H1 (cell line): ENCODE data around the gene MNAT1. TPM values are rescaled to one million over a fixed set of nuclear protein-coding genes. Genes with fewer than 3 reads are reported as not detected.

Source experiments
- CTCF ChIA-PET: fragments of 300-600 bp; sonication (Branson Sonifier 250); formaldehyde crosslinking; loops from one replicate; lab custom pipeline; 2021; ENCODE audit not compliant: partially characterized antibody; lab: Charles Lee
- POLR2A ChIA-PET: fragments of 300-600 bp; sonication (Branson Sonifier 250); formaldehyde crosslinking; loops from one replicate; lab custom pipeline; 2021; ENCODE audit warnings: inconsistent platforms; ENCODE audit not compliant: partially characterized antibody; lab: Charles Lee
- DNase-seq, 2 experiments: peaks; one replicate each; pipeline versions ENCODE4 v3.0.0 to v3.0.0-alpha.2; 2010 to 2022; ENCODE audit warnings: low spot score in 2 of 2, low read depth in 1 of 2, mixed read lengths in 1 of 2
- FAIRE-seq: peaks from 2 replicates; lab custom pipeline; 2011; peaks lifted over from hg19 to GRCh38; lab: Jason Lieb, UNC
- H2AFZ ChIP-seq: 2 replicates; pipeline ENCODE4 v1.8.1; 2012; ENCODE audit warnings: low read length, inconsistent platforms
- H2AK5ac ChIP-seq: 2 replicates; pipeline ENCODE4 v1.6.1; 2013; ENCODE audit warnings: low read depth, low read length
- H2BK120ac ChIP-seq: replicated peaks from 2 replicates; pipeline ENCODE3; 2013; ENCODE audit warnings: low read depth, low read length, inconsistent platforms
- H2BK12ac ChIP-seq: 2 replicates; pipeline ENCODE4 v1.6.1; 2013; ENCODE audit warnings: low read depth, low read length
- H2BK15ac ChIP-seq: 2 replicates; pipeline ENCODE4 v1.6.1; 2013; ENCODE audit warnings: low read length
- H2BK20ac ChIP-seq: 2 replicates; pipeline ENCODE4 v1.6.1; 2013; ENCODE audit warnings: low read length
- H2BK5ac ChIP-seq: 2 replicates; pipeline ENCODE4 v1.6.1; 2013; ENCODE audit warnings: low read depth, low read length
- H3K14ac ChIP-seq: 2 replicates; pipeline ENCODE4 v1.6.1; 2013; ENCODE audit warnings: inconsistent platforms; ENCODE audit not compliant: insufficient read length
- H3K18ac ChIP-seq: 2 replicates; pipeline ENCODE4 v1.6.1; 2013; ENCODE audit warnings: low read length; ENCODE audit errors: extremely low read depth
- H3K23ac ChIP-seq: 2 replicates; pipeline ENCODE4 v1.6.1; 2013; ENCODE audit warnings: inconsistent platforms; ENCODE audit not compliant: insufficient read length
- H3K23me2 ChIP-seq: 2 replicates; pipeline ENCODE4 v1.6.1; 2013; ENCODE audit warnings: low read depth, low read length
- H3K27ac ChIP-seq: 2 replicates; pipeline ENCODE4 v1.6.1; 2011; ENCODE audit warnings: low read depth, low read length, inconsistent platforms
- H3K27me3 ChIP-seq, 4 experiments: replicated peaks in 1 of 4; 1 replicate in 1 of 4; 2 replicates in 3 of 4; pipeline versions ENCODE4 v1.6.1 to v1.8.1; 2011 to 2013; ENCODE audit warnings: low read length in 3 of 4, mild to moderate bottlenecking in 3 of 4, inconsistent platforms in 2 of 4, mixed read lengths in 2 of 4, moderate library complexity in 1 of 4; ENCODE audit not compliant: control insufficient read depth in 3 of 4, insufficient read depth in 3 of 4; ENCODE audit errors: extremely low read depth in 1 of 4
- H3K36me3 ChIP-seq, 4 experiments: 2 replicates each; pipeline versions ENCODE4 v1.6.1 to v1.8.1; 2011 to 2013; ENCODE audit warnings: mild to moderate bottlenecking in 4 of 4, low read length in 3 of 4, moderate library complexity in 2 of 4, control low read depth in 1 of 4, inconsistent platforms in 1 of 4; ENCODE audit not compliant: insufficient read depth in 4 of 4, control insufficient read depth in 2 of 4
- H3K4ac ChIP-seq: replicated peaks from 2 replicates; pipeline ENCODE3; 2013; ENCODE audit warnings: low read length, low read depth, mixed read lengths, inconsistent platforms; ENCODE audit not compliant: insufficient read length
- H3K4me1 ChIP-seq, 4 experiments: replicated peaks in 1 of 4; 1 replicate in 1 of 4; 2 replicates in 3 of 4; pipeline versions ENCODE4 v1.6.1 to v1.8.1; 2011 to 2013; ENCODE audit warnings: low read length in 3 of 4, inconsistent platforms in 2 of 4, mixed read lengths in 1 of 4; ENCODE audit not compliant: insufficient read depth in 4 of 4, control insufficient read depth in 3 of 4
- H3K4me2 ChIP-seq, 2 experiments: 2 replicates each; pipeline versions ENCODE4 v1.6.1 to v1.8.1; 2011 to 2013; ENCODE audit warnings: low read depth in 2 of 2, low read length in 2 of 2, control low read depth in 1 of 2, inconsistent platforms in 1 of 2, mild to moderate bottlenecking in 1 of 2; ENCODE audit not compliant: insufficient read depth in 1 of 2
- H3K4me3 ChIP-seq, 4 experiments: fragments of 200-600, 300-600 bp in 1 of 4; sonication (generic), shearing (Covaris generic), sonication (Bioruptor Twin) in 1 of 4; 2 replicates each; pipeline versions ENCODE4 v1.5.1 to v1.8.1; 2011 to 2016; ENCODE audit warnings: low read length in 4 of 4, low read depth in 3 of 4, control low read depth in 2 of 4, inconsistent platforms in 2 of 4, mild to moderate bottlenecking in 2 of 4, mixed read lengths in 1 of 4, moderate library complexity in 1 of 4; ENCODE audit not compliant: insufficient read depth in 2 of 4; ENCODE audit errors: extremely low read depth in 1 of 4
- H3K56ac ChIP-seq: replicated peaks from 2 replicates; pipeline ENCODE3; 2013; ENCODE audit warnings: low read depth, mild to moderate bottlenecking, mixed read lengths, low read length, inconsistent platforms; ENCODE audit not compliant: insufficient read length
- H3K79me1 ChIP-seq: 2 replicates; pipeline ENCODE4 v1.6.1; 2013; ENCODE audit warnings: low read depth, low read length, control low read depth
- H3K79me2 ChIP-seq, 2 experiments: 2 replicates each; pipeline versions ENCODE4 v1.6.1 to v1.8.1; 2012 to 2013; ENCODE audit warnings: low read length in 2 of 2, mild to moderate bottlenecking in 2 of 2, inconsistent platforms in 1 of 2; ENCODE audit not compliant: insufficient read depth in 2 of 2, control insufficient read depth in 1 of 2
- H3K9ac ChIP-seq, 4 experiments: replicated peaks in 1 of 4; 1 replicate in 1 of 4; 2 replicates in 3 of 4; pipeline versions ENCODE4 v1.6.1 to v1.8.1; 2011 to 2013; ENCODE audit warnings: low read depth in 3 of 4, low read length in 3 of 4, control low read depth in 2 of 4, mild to moderate bottlenecking in 2 of 4, moderate library complexity in 2 of 4, inconsistent platforms in 1 of 4; ENCODE audit errors: extremely low read depth in 1 of 4
- H3K9me3 ChIP-seq, 2 experiments: 2 replicates each; pipeline versions ENCODE4 v1.6.1 to v1.8.1; 2012 to 2013; ENCODE audit warnings: mild to moderate bottlenecking in 2 of 2, moderate library complexity in 2 of 2, control low read depth in 1 of 2, inconsistent platforms in 1 of 2, low read depth in 1 of 2, low read length in 1 of 2, mixed read lengths in 1 of 2; ENCODE audit not compliant: insufficient read depth in 2 of 2
- H4K20me1 ChIP-seq, 2 experiments: replicated peaks in 1 of 2; 2 replicates each; pipeline versions ENCODE3 to v1.8.1; 2011 to 2013; ENCODE audit warnings: inconsistent platforms in 2 of 2, low read length in 2 of 2, mild to moderate bottlenecking in 1 of 2; ENCODE audit not compliant: insufficient read depth in 2 of 2, control insufficient read depth in 1 of 2
- H4K5ac ChIP-seq: 2 replicates; pipeline ENCODE4 v1.6.1; 2013; ENCODE audit warnings: low read length, low read depth, mixed read lengths, inconsistent platforms; ENCODE audit not compliant: insufficient read length
- H4K8ac ChIP-seq: 2 replicates; pipeline ENCODE4 v1.8.0; 2013; ENCODE audit warnings: mild to moderate bottlenecking, moderate library complexity, low read length, inconsistent platforms; ENCODE audit not compliant: insufficient read depth; ENCODE audit errors: extremely low read depth
- H4K91ac ChIP-seq: replicated peaks from 2 replicates; pipeline ENCODE3; 2013; ENCODE audit warnings: low read length, mixed read lengths, inconsistent platforms; ENCODE audit not compliant: insufficient read length
- ASH2L ChIP-seq: fragments of 200-600, 300-600 bp; sonication (generic); IDR thresholded peaks from one replicate; pipeline ENCODE4 v1.7.1; 2017; ENCODE audit warnings: low read length
- CHD1 ChIP-seq: IDR thresholded peaks from 2 replicates; pipeline ENCODE4 v1.6.1; 2012; ENCODE audit warnings: low read depth, low read length, improper control_type of control experiment
- CREB1 ChIP-seq: IDR thresholded peaks from 2 replicates; pipeline ENCODE4 v1.6.1; 2012; ENCODE audit warnings: inconsistent platforms
- CTBP2 ChIP-seq: IDR thresholded peaks from 2 replicates; pipeline ENCODE4 v1.7.0; 2011; ENCODE audit warnings: borderline replicate concordance, mild to moderate bottlenecking, moderate library complexity, mixed read lengths, low read length; ENCODE audit not compliant: insufficient read depth, insufficient read length
- EP300 ChIP-seq, 2 experiments: IDR thresholded peaks; 1 replicate in 1 of 2; 2 replicates in 1 of 2; pipeline ENCODE4 v1.6.1; 2011 to 2012; ENCODE audit warnings: low read depth in 2 of 2, low read length in 2 of 2, mild to moderate bottlenecking in 2 of 2, borderline replicate concordance in 1 of 2, inconsistent platforms in 1 of 2, moderate library complexity in 1 of 2
- EZH2 ChIP-seq: fragments of 200-600 bp; sonication (generic); IDR thresholded peaks from 2 replicates; pipeline ENCODE4 v1.7.1; 2012; ENCODE audit warnings: low read depth, mild to moderate bottlenecking, moderate library complexity, low read length, inconsistent platforms; ENCODE audit not compliant: severe bottlenecking
- FOSL1 ChIP-seq: IDR thresholded peaks from 2 replicates; pipeline ENCODE4 v1.6.1; 2011; ENCODE audit warnings: mild to moderate bottlenecking, low read depth, low read length, moderate library complexity; ENCODE audit not compliant: insufficient read depth
- GTF2F1 ChIP-seq: IDR thresholded peaks from 2 replicates; pipeline ENCODE4 v1.6.1; 2012; ENCODE audit warnings: low read depth, low read length, improper control_type of control experiment, borderline replicate concordance
- HDAC6 ChIP-seq: IDR thresholded peaks from one replicate; pipeline ENCODE4 v1.7.1; 2012; ENCODE audit warnings: low read depth, mild to moderate bottlenecking, inconsistent platforms, low read length, moderate library complexity
- JUND ChIP-seq: IDR thresholded peaks from 2 replicates; pipeline ENCODE4 v1.6.1; 2011; ENCODE audit warnings: mild to moderate bottlenecking, improper control_type of control experiment, low read length
- KDM1A ChIP-seq: fragments of 200-600, 300-600 bp; sonication (generic); IDR thresholded peaks from 2 replicates; pipeline ENCODE4 v1.7.1; 2016; ENCODE audit warnings: mild to moderate bottlenecking, low read length, borderline replicate concordance
- POLR2A ChIP-seq, 2 experiments: IDR thresholded peaks; 1 replicate in 1 of 2; 2 replicates in 1 of 2; pipeline ENCODE4 v1.6.1; 2011; ENCODE audit warnings: low read depth in 2 of 2, low read length in 2 of 2, mild to moderate bottlenecking in 2 of 2; ENCODE audit errors: control extremely low read depth in 1 of 2
- POU5F1 ChIP-seq: IDR thresholded peaks from 2 replicates; pipeline ENCODE4 v1.6.1; 2011; ENCODE audit warnings: low read depth, mild to moderate bottlenecking, low read length, moderate library complexity
- RXRA ChIP-seq: IDR thresholded peaks from 2 replicates; pipeline ENCODE4 v1.6.1; 2011; ENCODE audit warnings: low read depth, mild to moderate bottlenecking, low read length, moderate library complexity; ENCODE audit not compliant: insufficient read depth
- SP4 ChIP-seq: IDR thresholded peaks from 2 replicates; pipeline ENCODE4 v1.6.1; 2012; ENCODE audit warnings: low read length, inconsistent platforms
- TCF12 ChIP-seq: IDR thresholded peaks from 2 replicates; pipeline ENCODE4 v1.6.1; 2011; ENCODE audit warnings: low read depth, mild to moderate bottlenecking, low read length
- WGBS, 2 experiments: shearing (Covaris generic) in 1 of 2; methylation state at CpG; one replicate each; pipeline versions ENCODE4 v1.1.6 to v1.1.7; 2013 to 2015; ENCODE audit warnings: low lambda C conversion rate in 2 of 2, mixed read lengths in 2 of 2, inconsistent platforms in 1 of 2, low coverage in 1 of 2, missing lambda C conversion rate in 1 of 2; ENCODE audit not compliant: insufficient replicate concordance in 2 of 2, insufficient coverage in 1 of 2, insufficient read length in 1 of 2; ENCODE audit errors: extremely low coverage in 1 of 2, missing lambda C conversion rate in 1 of 2; 5-methylcytosine and 5-hydroxymethylcytosine counted together
- polyA plus RNA-seq, 7 experiments: library from polyadenylated mRNA; depleted of rRNA in 3 of 7; stranded (reverse) in 5 of 7; unstranded in 2 of 7; fragments of >200 nt in 5 of 7; fragments of 200-250 nt in 2 of 7; gene quantifications; 1 replicate in 5 of 7; 2 replicates in 1 of 7; 4 replicates in 1 of 7; pipeline versions ENCODE4 v1.2.1 to v1.2.3, GENCODE V29; 2011 to 2013; ENCODE audit warnings: missing spikeins in 2 of 7, mixed read lengths in 2 of 7
- total RNA-seq: library from RNA; stranded (reverse); fragmentation: NEBNext Ultra II Directional; extraction: Animal tissue kit (Norgen Biotek cat#: 25700); gene quantifications from 2 replicates; pipeline ENCODE4 v1.2.1, GENCODE V29; 2021

Gene MNAT1
- total and polyA plus RNA-seq, 2 of the 8 experiments (the other 6 are each of a cell fraction or from before 2014, with no cell fraction given), result 34.7 to 52.1 TPM

- H4K20me1 ChIP-seq, result peaks cover 0 to 2% of the 10 kb centered on the region in 2 experiments
- H2BK120ac ChIP-seq, result no peak overlapping the region
- 90% methylated on average over 1 of the region's 1 CpG; no CpG with 5 or more reads in 1 of the 2 experiments for WGBS, 2 experiments
- H2BK20ac ChIP-seq, result no peak overlapping the region
- H2BK15ac ChIP-seq, result no peak overlapping the region
- DNase-seq, result no peak
- no peak overlapping the region for H3K18ac ChIP-seq
- no peaks in the 10 kb centered on the region; a peak in 1 of 8 replicates for H3K36me3 ChIP-seq
- H4K91ac ChIP-seq, result no peak overlapping the region
- no peaks in the 10 kb centered on the region for H3K27me3 ChIP-seq
- FAIRE-seq, result no peak
- H3K4me2 ChIP-seq, result no peak overlapping the region
- no peaks in the 10 kb centered on the region for H3K79me2 ChIP-seq
- H3K23ac ChIP-seq, result no peak overlapping the region
- H2BK5ac ChIP-seq, result no peak overlapping the region
- no peaks in the 10 kb centered on the region for H3K9me3 ChIP-seq
- H3K4ac ChIP-seq, result no peak overlapping the region
- no peak overlapping the region for H2BK12ac ChIP-seq
- no peak overlapping the region for H2AK5ac ChIP-seq
- no peak overlapping the region for H2AFZ ChIP-seq
- no peak overlapping the region for H4K5ac ChIP-seq
- no peaks in the 10 kb centered on the region for H3K23me2 ChIP-seq
- H4K8ac ChIP-seq, result no peak overlapping the region
- no peak overlapping the region for H3K27ac ChIP-seq
- H3K14ac ChIP-seq, result no peak overlapping the region
- no peak overlapping the region for H3K4me3 ChIP-seq
- POLR2A ChIA-PET, result interaction anchor here (1.7 kb wide), 1 partner anchor 13 kb away, joined by 6 read pairs; the partner anchor contains the start of genes SLC38A6 and TRMT5
- no peaks in the 10 kb centered on the region for H3K4me1 ChIP-seq
- no peak overlapping the region for H3K56ac ChIP-seq
- no peak overlapping the region for H3K9ac ChIP-seq
- CTCF ChIA-PET, result interaction anchor here (0.8 kb wide), 1 partner anchor 12 kb away, joined by 3 read pairs; the partner anchor contains the start of gene TRMT5
- H3K79me1 ChIP-seq, result no peaks in the 10 kb centered on the region
- TF ChIP-seq KDM1A (no peak), POLR2A (IDR thresholded peaks at IDR 0.05; ENCODE audit: control extremely low read depth in 1 of 2, low read depth in 2 of 2, low read length in 2 of 2) (no peak), POU5F1 (no peak), FOSL1 (no peak), ASH2L (no peak), RXRA (no peak), CTBP2 (no peak), GTF2F1 (no peak), SP4 (no peak), CREB1 (no peak), EP300 (IDR thresholded peaks at IDR 0.05; ENCODE audit: borderline replicate concordance in 1 of 2, low read depth in 2 of 2, low read length in 2 of 2) (no peak), JUND (no peak), TCF12 (no peak), HDAC6 (no peak), EZH2 (no peak), CHD1 (no peak)
Observed at GRCh38 chr14:60968099-60968498, 233.5 kb downstream of the MNAT1 start.
